Renal cortical epithelial cell (primary cell): ENCODE data around the gene FCN3. TPM values are rescaled to one million over a fixed set of nuclear protein-coding genes. Genes with fewer than 3 reads are reported as not detected.

ENCODE experiments used
- DNase-seq: peaks from one replicate; pipeline ENCODE4 v3.0.0-alpha.2; 2011; ENCODE audit warnings: low read depth
- total RNA-seq: library from RNA; depleted of rRNA; stranded (reverse); fragments of >200 nt; gene quantifications from 2 replicates; pipeline ENCODE4 v1.2.3, GENCODE V29; 2014

The FCN3 gene
- total RNA-seq, 1 donor from 2014 or later, result not detected

DNA sequence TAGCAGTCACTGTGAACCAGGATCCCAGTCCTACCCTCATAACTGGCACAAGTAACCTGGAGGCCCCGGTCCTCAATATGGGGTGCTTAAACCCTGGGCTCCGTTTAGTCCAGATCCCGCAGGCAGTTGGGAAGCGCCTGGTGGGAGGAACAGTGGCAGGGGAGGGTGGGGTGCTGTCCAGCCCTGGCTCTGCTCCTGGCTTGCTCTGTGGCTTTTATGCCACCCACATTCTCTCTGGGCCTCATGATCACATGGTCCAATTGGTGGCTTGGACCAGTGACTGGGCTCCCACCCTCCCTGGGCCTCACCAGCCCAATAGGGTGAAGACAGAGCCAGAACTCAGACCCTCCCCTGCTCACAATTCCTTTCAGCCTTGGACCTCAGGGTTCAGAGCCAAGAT lies 5.6 kb upstream of the FCN3 start:
- DNase-seq, result no peak

DNA sequence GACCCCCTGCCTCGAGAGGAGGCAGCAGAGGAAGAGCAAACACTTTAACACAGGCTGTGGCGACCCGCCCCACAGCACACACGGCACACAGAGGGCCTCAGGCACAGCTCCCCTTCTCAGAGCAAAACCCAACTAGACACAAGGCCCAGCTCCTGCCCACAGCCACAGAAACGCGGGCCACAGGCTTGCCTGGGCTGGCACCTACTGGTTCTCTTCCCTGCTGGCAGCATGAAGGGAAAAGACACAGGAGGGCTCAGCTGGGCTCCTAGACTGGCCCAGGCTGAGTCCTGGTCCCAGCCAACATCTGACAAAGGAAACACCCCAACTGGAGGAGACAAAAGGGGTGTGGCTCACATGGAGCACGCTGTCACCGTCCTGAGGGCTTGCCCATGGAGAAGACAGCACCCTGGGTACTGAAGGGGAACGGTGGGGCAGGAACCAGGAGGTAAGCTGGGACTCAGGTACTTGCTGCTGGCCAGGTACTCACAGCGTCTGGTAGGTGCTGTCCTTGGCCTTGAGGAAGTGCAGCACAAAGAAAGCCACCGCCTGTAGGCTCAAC lies 5.0 kb upstream of the FCN3 start:
- no peak for DNase-seq

DNA sequence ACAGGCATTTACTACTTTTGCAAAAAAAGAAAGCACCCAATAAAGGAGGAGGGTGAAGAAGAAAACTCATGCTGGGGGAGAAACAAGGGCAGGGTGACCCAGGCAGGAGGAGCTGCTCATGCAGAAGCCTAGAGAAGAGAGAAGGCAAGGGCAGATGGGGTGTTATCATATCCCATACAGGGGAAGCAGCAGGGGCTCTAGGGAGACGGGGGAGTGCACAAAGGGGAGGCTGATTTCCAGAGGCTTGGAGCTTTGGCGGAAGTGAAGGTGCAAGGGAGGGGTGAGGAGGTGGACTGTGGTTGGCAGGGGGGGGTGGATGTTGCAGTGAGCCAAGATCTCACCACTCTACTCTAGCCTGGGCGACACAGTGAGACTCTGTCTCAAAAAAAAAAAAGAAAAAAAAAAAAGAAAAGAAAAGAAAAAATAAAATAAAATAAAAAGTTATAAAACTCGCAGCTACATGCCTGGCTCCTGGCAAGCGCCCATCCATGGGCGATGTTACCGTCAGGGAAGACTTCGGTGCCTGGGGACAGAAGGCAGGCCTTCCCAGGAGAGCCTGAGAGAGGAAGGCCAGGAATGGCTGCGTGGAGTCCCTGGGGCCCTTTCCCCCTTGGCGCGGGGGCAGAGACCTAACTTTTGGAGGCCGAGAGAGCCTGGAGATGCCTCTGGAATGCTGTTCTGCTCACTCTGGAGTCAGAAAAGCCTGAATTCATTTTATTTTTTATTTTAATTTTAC lies 3.3 kb upstream of the FCN3 start:
- no peak for DNase-seq

DNA sequence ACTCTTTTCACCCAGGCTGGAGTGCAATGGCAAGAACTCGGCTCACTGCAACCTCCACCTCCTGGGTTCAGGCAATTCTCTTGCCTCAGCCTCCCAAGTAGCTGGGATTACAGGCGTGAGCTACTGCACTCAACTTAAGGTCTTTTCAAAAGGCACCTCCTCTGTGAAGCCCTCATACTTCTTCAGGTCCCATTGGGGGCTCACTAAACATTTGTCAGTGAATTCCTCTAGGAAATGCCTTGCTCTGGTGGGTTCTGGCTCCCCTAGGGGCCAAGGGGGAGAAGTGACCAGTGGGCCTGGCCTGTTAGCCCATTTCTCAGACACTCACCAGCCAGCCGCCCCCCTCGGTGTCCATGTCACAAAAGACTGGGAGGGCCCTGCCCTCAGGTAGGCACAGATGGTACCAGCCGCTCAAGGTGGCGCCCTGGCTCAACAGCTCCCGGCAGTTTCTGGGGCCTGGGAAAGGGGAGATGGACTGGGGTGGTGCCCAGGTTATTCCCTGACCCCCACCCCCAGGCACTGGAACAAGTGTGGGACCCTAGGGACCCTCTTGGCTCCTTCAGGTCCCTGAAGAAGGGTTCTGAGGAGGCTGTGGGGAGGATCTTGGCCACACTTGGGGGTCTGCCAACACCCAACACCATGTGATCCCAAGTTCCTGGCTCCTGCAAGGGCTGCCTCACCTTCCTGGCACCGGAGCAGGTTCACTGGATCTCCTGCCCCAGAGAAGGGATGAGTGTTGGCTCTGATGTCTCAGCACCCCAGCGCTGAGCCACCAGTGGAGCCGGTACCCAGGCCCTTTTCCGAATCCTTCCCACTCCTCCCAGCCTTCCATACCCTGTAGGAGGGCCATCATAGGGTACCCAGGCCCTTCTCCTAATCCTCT lies 1.6 kb downstream of the FCN3 start:
- DNase-seq, result no peak

DNA sequence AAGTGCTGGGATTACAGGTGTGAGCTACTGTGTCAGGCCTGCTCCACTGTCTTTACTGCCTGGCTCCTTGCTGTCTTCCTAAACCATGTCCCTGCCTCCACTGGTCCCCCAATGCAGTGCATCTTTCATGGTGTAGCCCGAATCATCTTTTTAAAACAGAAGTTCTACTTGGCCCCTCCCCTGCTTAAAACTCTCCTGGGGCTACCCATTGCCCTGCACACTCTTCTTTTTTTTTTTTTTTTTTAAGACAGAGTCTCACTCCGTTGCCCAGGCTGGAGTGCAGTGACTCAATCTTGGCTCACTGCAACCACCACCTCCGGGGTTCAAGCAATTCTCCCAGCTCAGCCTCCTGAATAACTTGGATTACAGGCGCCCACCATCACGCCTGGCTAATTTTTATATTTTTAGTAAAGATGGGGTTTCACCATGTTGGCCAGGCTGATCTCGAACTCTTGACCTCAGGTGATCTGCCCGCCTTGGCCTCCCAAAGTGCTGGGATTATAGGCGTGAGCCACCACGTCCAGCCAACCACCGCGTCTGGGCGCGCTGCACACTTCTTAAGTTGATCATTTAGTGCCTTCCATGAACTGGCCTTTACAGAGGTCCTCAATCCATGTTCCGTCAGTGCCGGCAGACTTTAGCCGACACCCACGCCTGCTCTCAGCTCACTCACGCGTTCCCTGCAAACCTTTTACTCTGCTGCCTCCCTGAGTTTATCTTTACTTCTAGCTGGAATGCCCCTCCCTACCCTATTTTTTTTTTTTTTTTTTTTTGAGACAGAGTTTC lies 2.4 kb downstream of the FCN3 start:
- peak; percentile 89 for DNase-seq

DNA sequence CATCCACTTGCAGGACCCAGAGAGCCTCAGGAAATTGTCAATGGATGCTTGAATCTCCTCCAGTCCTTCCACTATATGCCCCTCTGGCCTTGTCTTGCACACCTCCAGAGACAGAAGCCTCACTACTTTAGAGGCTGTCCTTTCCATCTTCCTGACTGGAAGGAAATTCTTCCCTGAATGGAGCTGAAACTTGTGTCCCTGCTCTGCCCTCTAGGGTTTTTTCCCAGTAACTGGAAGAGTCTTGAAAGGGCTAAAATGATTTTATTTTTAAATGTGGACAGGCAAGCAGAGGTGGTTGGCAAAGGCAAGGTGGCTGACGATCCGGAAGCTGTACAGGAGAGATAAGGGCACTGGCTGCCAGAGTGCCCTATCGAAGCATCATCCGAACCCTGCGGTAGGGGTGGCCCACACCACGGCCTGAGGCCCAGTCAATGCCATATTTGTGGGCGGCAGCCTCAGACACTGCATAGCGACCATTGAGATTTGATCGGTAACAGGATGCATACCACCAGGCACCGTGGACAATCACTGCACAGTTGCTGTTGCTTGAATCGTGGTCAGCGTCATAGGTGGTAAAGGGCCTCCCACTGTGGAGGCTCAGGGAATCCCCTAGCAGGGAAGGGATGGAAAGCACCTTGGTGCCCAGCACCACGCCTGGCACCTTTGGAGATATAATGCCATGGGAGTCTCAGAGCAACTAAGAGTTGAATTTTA lies 5.6 kb downstream of the FCN3 start:
- DNase-seq, result peak; percentile 47

DNA sequence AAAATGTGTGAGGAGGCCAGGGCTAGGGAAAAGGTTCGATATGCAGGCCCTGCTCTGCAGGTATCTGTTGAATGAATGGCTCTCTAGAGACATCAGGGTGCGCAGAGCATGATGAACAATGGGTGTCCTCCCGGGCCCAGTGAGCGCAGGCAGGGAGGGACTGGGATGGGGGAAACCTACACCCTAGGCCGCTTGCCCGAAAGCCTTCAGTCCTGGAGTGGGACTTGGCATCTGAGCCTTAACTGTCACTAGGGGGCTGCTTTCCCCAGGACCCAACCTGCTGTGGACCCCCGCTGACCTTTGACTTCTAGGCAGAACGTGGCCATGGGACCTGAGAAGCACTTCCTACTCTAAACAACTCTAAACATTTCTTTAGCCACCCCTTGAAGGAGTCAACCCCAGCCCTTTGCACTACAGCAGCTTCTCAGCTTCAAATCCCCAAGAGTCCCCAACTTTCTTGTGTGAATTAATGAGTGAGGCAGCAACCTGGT lies 7.4 kb downstream of the FCN3 start:
- DNase-seq, result no peak

DNA sequence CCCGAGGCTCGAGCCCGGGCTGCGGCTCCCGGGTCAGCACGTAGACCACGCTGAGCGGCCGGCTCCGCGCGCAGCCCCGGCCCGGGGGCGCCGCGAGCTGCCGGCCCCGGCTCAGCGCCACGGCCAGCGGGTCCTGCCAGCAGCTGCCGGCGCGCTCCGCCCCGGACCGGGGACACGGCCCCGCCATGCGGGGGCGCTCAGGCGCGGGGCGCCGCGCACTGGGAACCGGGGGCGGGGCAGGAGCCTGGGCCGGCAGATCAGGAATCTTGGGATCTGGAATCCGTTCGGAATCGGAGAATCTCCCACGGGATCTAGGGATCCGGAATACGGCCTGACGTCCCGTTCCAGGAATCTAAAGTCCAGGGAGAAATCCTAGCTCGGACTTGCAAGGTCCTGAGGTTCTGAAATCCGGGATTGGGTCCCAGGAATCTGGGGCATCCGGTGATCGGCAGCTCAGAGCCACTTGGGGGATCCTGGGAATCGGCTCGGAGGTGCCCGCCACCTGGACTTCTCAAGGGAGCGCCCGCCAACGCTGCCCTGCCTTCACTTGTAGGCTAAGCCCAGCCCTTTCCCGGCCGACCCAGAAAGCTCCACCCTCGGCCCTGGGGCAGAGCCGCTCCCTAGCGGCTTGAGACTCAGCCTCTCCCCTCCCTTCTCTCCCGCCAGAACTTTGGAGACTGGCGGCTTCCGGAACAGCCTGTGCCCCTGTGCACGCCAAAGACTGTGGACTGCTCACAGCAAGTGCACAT lies 8.0 kb downstream of the FCN3 start, which contains the start of gene MAP3K6:
TSS of gene MAP3K6 (minus strand) at position 551 of the 749 bp plus-strand sequence. CDS start at position 187, 364 bp downstream.
- DNase-seq, result peak; percentile 73

DNA sequence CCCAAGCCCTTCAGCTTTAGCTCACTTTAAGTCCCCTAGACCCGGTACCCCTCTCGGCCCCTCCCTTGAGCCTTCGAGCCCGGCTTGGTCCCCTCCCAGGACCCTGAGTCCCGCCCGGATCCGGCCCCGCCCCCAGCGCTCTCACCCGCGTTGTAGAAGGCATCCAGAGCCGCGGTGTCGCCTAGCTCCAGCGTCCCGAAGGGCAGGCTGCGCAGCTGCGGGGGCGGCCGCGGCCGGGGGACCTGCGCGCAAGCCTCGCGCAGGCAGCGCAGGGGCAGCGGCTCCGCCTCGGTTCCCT lies 8.6 kb downstream of the FCN3 start:
- DNase-seq, result peak; percentile 33

DNA sequence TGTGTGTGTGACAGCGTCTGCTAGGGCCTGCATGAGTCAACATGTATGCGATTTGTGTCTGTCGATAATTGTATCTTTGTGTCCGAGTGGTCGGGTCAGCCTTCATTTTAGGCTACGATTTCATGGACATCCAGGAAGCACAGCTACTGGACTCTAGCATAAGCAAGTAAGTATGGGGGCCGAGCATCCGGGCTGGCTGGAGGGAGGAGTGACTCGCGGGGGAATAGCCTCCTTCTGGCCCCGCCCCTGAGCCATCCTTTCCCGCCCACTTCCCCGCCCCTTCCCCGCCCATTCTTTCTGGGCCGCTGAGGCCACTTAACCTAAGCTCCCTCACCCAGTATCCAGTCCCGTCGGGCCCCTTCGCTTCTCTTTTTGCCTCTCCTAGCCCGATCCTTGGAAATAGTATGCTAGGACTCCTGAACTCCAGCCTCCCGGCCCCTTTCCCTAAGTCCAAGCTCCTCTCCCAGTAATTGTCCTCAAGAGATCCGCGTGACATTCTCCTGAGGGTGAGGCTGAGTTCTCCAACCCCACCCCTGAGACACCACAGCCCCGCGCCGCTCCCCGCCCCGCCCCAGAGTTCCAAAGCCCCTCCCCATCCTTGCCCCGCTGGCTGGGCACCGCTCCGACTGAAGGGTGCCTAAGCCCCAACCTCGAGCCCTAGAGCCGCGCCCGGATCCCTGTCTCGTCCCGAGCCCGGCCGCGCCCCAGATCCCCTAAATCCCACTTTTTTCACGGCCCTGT lies 9.1 kb downstream of the FCN3 start:
- DNase-seq, result peak; percentile 77

DNA sequence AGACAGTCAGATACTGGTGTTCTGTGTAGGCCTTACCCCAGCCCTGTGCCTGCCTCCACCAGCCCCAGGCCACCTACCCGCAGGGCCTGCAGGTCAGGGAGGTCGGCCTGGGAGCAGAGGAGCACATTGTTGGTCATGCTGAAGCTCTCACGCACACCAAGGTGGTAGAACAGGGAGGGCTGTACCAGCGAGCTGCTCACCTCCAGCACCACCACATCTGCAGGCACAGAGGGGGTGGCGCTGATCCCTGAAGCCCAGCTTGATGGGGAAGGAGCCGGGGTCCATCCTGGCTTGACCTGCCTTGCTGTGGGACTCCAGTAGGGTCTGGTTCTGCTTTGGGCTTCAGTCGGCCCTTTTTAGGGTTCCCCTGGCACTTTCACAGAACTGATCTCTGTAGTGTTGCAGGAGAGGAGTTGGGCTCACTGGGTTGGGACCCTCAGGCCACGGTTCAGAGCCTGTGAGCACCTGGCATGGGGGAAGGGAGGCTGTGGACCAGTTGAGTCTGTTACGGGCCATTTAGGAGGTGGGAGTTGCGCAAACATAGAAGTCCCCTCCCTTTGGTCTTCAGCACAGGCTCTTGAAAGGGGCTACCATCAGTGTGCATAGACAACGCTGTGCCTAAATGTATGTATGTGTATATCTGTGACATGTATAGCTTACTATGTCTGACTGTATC lies 9.8 kb downstream of the FCN3 start:
- no peak for DNase-seq

DNA sequence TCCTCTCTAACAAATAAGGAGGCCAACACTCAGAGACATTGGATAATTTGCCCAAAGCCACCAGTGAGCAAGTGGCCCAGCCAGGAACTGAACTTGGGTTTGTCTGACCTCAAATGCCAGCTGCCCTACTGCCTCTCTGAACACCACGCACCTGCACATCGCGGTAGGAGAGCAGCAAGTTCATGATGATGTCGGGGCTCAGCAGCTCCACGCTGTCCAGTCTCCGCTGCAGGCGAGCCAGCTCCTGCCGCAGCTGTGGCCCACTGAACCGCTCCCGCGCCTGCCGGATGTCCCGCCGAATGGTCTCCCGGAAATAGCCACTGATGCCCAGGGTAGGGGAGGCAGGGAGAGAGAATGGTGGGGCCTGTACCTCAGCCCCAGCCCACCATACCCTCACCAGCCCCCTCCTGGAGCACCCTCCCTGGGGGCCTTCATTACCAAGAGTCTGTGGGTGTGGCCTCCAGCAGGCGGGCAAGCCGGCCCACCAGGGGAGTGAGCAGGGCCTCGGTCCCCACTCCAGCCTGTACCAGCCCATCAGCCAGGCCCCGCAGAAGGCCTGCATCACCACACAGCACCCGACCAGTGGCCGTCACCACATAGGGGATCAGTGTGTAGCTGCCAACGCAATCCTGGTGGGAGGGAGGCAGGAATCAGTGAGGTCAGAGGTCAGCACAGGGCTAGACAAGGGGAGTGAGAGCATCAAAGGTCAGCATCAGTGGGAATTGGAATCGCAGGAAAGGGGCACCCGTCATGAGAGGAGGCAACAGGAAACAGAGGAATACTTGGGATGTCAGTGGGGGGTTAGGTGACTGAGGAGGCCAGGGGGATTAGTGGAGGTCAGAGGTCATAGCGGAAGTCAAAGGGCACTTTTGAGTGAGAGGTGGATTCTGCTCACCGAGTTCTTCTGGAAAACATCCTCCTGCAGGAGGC lies 10.6 kb downstream of the FCN3 start:
- DNase-seq, result no peak

DNA sequence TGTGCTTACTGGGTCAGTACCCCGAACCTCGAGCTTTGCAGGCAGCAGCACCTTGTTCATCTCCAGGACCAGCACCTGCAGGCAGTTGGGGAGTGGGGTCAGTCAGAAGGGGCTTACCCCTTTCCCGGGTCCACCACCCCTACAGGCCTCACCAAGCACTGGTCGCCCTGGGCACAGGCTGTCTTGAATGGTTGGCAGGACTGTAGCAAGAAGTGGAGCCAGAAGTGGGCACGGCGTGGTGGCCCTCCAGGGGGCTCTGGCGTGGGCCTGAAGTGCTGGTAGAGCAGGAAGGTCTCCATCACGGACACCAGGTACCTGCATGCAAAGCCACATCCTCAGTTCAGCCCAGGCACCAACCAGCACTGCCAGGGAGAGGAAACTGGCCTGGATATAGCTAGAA lies 13.1 kb downstream of the FCN3 start:
- no peak for DNase-seq

DNA sequence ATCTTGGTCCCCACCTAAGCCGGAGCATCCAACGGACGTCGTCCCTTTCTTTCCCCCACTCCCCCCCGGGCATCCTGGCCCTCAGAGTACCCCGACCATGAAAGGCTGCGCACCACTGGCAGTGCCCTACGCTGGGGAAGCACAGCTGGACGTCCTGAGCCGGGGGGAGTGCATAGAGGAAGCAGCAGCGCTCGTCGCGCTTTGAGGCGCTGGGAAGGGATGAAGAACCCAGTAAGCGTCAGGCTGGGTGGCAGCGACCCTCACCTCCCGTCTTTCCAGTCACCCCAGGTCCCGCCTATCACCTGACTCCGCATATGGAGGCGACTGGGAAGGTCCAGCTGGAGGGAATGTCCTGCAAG lies 13.6 kb downstream of the FCN3 start:
- no peak for DNase-seq

DNA sequence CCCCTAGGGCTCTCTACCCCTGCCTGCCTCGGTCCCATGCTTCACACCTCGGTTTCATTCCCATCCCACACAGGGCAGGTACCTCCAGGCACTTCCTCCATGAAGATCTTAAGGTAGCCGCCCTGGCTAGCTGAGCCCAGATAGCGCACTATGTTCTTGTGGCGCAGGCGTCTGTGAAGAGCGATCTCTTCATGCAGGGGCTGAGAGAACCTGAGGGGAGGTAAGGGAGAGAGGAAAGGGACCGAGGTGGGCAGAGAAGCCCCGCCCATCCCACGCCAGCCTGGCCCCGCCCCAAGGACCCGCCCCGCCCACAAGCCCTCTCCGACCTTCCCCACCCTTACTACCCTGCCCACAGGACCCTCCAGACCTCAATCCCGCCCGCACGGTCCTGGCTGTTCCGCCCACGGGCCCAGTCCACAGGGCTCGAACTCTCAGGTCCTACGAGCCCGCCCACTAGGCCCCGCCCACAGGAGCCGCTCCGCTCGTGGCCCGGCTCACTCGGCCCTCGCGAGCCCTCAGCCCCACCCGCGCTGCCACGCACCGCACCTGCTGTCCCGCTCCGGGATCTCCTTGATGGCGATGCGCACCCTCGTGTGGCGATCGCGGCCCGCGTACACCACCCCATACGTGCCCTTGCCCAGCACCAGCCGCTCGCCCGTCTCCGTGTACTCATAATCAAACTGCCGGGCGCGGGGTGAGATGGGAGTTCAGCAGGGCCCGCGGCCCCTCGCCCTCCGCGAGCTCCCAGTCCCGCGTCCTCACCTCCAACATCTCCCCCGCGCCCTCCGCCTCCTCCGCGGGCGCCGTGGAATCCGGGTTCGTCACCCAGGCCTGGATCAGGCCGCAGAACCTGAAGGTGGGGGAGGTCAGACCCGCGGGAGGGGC lies 14.2 kb downstream of the FCN3 start:
- DNase-seq, result no peak

DNA sequence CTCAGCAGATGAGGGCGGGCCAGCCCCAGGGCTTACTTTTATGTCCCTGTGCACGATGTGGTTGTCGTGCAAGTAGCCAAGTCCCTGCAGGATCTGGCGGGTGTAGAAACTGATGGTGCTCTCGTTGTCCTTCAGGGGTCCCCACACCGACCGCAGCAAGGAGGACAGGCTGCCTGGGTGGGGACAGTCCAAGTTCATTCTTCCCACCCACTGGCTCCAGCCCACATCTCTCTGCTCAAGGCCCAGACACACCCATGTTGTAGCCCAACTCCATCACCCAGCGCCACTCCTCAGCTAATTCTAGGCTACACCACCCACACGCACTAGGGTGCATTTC lies 14.8 kb downstream of the FCN3 start:
- no peak for DNase-seq

DNA sequence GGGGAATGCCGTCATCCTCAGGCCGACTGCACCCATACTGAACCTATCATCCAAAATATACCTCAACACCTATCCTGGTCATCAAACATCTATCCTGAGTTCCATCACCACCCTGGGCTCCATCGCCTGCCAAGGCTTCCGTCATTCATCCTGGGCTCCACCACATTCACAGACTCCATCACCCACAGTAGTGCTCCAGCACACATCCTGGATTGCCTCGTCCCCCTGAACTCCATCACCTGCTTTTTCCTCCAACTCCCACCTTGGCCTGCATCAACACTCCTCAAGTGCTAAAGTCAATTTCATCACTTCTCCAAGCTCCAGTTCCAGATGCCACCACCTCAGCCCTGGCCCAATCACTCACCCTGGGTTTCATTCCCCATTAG lies 15.7 kb downstream of the FCN3 start:
- DNase-seq, result no peak
